Activated CD8-positive, alpha-beta memory T cell treated with anti-CD3 and anti-CD28 coated beads, Interleukin-2, amount 50 U/mL, for 1 hour (primary cell): ENCODE measurements around the gene C9orf152.
"Not testable (repeated sequence)": the region's sequence is repeated elsewhere in the genome, so short reads cannot be mapped to it uniquely, and the experiment has no call there.

Source experiments
- DNase-seq: peaks from one replicate; pipeline ENCODE4 v3.0.0-alpha.2; 2020; ENCODE audit errors: extremely low read depth

The C9orf152 gene, protein sequence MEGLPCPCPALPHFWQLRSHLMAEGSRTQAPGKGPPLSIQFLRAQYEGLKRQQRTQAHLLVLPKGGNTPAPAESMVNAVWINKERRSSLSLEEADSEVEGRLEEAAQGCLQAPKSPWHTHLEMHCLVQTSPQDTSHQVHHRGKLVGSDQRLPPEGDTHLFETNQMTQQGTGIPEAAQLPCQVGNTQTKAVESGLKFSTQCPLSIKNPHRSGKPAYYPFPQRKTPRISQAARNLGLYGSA

DNA sequence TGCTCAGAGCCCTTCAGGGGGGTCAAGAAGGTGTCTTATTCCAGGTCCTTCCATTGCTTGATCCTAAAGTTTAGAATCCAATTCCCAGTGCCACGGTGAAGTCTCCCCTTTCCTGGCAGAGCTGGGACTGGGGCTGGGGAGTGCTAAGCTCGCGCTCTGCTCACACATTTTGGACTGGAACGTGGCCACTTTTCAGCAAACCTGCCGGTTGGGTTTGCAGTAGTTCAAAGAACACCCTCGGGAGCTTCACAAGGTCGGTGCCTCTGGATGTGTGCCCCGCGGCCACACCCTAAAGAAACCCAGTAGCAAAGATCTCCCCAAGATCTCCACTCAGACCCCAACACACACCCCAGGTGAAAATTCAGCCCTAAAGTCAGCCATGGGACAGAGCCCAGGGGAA is at the start of gene C9orf152:
Gene C9orf152 (minus strand): TSS at position 129 of the 400 bp plus-strand sequence. CDS start 580 bp downstream, outside the sequence.
- no peak for DNase-seq

DNA sequence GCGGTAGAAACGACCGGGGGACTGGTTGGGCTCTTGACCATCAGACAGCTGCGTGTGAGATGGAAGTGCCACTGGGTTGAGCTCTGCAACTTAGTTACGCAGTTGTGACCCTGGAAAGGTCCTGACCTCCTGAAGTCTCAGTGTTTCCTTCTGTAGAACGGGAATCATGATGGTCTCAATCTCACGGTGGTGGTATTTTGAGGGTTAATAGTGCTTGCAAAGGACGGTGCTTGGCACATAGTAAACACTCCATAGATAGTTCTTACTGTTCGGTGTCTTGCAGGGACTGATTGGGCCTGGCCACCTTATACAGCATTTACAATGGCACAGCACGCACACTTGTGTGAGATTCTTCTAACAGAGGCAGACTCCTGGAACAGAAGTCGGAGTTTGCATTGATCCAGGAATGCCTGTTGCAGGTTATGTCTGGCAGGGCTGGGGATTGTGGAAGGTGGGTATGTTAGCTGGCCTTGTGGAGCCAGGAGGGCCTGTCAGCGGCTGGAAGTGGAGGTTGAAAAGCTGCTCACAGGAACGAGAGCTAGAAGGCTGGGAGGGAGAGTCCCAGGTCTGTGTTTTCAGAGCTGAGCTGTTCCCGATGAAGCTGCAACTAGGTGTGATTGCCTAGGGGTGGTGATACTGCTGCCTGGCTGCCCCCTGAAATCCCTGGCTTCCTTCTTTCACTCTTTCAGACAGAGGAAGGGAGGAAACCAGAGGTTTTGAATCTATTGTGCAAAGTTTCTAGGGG is 49.3 kb upstream of the C9orf152 start:
- DNase-seq, result no peak

DNA sequence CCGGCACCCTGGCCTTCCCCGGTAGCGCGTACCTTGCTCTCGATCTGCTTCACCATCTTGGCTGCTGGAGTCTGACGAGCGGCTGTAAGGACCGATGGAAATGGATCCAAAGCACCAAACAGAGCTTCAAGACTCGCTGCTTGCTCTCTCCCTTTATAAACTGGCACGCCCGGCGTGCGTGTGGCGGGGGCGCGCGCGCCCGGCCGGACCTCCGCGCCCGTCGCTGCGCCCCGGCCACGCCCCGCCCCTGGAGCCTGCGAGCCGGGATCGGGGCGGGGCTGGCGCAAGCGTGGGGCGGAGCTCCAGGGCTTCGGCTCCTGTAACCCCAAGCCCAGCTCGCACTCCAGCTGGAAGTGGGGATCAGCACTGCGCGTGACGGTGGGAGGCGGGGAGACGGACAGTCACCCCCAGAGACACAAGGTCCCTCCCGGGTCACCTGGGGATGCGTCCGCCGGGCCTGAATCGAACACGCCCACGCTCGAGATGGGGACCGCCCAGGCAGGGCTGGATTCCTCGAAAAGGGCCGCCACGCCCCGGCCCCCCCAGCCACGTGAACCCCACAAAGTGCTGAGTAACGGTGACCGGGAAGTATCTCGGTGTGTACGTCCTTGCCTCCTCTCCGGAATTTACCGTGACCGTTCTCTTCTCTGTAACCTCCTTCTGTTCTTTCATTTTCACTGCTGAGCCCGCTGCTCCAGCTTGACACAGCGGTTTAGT is 48.6 kb upstream of the C9orf152 start, which contains the start of gene TXN:
Gene TXN (minus strand): TSS at position 128 of the 717 bp plus-strand sequence. CDS start 72 bp downstream, at position 56.
- DNase-seq, result peak; percentile 24

DNA sequence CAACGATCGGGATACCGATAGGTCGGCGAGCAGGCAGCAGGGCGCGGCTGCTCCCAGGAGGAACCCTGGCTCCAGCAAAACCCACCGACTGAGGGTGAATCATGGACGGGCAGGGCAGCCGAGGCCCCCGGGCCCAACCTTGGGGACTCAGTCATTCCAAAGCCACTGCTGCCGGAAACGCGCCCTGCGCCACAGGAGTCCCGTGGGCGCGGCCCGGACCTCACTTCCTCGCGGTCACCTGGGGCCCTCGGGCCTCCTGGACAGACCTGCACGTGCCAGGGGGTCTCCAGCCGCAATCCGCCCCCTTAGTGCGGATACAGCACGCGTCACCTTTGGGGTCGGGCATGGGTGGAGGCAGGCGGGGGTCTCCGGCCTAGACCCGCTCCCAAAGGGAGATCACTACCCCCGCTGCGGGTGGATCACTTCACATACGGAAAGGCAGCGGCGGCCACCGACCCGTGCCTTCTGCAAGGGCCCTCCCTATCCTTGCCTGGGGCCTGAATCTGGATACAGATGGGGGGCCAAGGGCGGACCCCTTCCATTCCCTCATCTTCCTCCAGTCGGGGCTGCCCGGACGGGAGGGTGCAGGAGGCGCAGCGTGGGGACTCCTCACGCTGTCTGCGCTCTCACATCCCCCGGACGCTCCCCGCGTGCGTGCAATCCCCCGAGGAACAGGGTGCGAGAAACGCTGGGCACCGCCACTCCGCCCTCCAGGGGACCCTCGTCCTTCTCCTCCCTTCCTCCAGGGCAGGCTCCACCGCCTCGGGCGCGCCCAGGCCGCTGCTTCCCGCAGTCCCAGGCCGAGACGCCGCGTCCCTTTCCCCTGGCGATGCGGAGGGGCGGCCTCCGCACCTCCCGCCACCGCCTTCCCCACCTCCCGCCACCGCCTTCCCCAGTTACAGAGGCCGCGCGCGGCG is 47.8 kb upstream of the C9orf152 start:
- no peak for DNase-seq

DNA sequence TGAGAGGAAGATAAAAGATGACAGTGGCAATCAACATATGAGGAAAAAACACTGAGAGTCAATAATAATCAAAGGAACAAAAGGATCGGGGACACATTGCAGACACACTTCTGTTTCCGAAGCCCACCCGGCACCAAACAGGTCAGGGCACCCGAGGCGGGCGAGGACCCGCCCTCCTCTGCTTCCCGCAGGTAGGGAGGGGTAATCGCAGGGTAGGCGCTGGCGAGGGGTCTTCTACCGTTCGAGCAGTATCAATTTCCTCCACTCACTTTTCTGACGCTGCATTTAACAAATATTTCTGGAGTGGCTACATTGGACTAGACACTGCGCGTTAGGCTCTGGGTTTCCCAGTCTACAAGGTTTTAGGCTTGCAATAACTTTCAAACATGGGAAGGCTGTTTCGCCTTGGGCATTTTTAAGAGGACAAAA is 47.1 kb upstream of the C9orf152 start:
- no peak for DNase-seq

DNA sequence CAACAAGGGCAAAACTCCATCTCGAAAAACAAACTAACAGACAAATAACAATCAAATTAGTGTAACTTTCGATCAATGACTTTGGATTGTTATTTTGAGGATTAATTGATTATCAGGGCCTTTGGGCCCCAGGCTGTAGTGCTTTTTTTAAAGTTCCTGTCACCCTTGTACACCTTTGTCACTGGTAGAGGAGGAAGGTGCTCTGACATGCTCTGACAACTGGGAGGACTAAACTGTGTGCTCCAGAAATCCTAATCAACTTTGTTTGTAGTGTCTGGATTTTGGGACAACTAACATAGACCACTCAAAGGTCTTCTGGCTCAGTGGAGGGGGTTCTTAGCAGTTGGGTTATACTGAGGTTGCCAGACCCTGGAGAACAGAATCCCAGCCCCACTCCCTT is 46.5 kb upstream of the C9orf152 start:
- DNase-seq, result no peak

DNA sequence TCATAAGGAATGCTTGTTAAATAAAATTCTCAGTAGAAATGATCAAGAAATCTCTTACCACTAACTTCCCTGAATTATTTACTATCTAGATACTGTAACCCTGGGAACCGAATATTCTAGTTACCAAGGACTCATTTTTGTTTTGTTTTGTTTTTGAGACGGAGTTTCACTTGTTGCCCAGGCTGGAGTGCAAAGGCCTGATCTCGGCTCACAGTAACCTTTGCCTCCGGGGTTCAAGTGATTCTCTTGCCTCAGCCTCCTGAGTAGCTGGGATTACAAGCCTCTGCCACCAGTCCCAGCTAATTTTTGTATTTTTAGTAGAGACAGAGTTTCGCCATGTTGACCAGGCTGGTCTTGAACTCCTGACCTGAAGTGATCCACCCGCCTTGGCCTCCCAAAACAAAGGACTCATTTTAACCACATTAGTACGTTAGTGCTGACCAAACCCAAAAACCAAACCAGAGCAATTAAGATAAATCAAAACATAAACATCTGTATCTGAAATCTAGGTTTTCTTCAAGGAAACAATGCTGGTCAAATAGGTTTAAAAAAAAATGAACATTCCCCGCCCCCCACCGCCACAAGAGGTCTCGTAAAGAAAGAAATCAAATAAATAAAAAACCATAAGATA is 44.7 kb upstream of the C9orf152 start:
- no peak for DNase-seq

DNA sequence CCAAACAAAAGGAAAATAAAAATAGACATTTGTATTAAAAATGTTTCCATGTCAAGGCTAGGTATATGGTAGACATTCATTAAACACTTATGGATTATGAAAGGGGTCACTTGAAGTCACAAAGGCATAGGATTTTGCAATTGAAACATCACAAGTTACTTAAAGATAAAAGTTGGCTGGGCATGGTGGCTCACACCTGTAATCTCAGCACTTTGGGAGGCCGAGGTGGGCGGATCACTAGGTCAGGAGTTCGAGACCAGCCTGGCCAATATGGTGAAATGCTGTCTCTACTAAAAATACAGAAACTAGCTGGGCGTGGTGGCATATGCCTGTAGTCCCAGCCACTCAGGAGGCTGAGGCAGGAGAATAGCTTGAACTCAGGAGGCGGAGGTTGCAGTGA is 43.8 kb upstream of the C9orf152 start:
- not testable (repeated sequence) for DNase-seq

DNA sequence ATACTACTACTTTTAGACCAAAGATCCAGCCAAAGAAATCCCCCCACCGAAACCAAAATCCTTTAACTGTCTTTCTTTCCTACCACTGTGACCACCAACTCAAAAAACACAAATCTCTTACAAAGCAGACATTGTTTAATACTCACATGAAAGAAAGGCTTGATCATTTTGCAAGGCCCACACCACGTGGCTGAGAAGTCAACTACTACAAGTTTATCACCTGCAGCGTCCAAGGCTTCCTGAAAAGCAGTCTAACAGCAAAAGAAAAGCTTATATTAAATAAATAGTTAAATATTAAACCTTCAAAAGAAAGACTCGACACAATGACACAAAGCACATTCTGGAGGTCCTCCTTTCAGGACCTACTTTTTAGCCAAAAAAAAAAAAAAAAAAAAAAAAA is 43.3 kb upstream of the C9orf152 start:
- DNase-seq, result no peak

DNA sequence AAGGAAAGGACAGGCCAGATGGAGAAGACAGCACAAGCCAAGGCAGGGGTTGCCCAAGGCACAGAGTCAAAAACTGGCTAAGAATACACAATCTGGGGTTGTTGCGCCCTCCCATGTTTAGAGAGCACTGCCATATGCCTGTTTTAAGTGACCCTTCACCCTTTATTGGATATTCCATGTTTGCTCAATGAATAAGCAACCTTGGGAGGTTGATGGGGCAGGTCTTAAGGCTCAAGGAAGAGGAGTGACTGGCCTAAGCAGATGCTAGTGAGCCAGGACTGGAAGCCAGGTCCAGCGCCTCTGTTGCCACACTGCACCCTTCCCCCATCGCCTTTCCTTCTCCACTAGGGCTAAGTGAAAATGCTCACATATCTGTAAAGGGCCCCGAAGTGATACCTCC is 41.6 kb upstream of the C9orf152 start:
- no peak for DNase-seq

DNA sequence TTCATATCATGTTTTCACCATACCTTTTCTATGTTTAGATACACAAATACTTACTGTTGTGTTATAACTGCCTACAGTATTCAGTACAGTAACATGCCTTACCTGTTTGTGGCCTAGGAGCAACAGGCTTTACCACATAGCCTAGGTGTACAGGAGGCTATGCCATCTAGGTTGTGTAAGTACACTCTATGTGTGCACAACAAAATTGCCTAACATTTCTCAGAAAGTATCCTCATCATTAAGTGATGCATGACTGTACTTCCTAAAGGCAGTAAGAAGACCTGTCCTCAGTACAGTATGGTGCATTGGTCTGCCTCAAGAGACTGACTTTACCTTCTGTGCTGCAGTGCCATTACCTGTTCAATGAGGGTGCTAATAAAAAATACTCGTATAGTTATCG is 40.4 kb upstream of the C9orf152 start:
- no peak for DNase-seq

DNA sequence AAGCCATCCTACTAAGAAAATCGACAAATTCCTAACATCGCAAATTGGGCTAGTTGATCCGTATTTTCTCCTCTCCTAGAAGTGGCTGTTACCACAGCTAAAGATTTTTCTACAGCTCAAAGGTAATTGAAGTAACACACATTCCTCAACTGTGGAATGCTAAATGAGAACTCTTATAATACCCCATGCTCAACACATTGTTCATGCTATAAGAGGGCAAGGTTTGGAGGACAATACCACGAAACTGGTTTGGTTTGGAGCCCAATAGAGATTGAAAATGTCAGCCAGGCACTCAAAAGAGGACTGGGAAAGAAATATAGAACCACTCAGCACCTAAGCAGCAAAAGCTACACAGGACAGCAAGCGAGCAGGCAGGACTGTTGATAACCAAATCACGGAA is 38.3 kb upstream of the C9orf152 start:
- DNase-seq, result no peak

DNA sequence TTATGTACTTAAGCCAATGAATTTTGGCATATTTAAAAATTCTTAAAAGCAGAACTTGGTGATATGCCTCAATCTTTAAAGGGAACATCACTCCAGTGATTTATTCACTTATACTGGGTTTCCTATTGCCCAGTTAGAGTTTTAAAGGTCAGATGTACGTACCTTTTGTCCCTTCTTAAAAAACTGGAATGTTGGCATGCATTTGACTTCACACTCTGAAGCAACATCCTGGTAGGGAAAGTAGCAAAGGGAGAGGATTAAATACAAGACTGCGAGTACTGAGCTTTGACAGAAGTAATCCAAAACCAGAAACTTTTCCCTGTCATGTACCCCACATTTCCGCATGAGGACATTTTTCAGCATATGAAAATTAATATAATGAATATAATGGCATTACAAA is 36.7 kb upstream of the C9orf152 start:
- DNase-seq, result no peak

DNA sequence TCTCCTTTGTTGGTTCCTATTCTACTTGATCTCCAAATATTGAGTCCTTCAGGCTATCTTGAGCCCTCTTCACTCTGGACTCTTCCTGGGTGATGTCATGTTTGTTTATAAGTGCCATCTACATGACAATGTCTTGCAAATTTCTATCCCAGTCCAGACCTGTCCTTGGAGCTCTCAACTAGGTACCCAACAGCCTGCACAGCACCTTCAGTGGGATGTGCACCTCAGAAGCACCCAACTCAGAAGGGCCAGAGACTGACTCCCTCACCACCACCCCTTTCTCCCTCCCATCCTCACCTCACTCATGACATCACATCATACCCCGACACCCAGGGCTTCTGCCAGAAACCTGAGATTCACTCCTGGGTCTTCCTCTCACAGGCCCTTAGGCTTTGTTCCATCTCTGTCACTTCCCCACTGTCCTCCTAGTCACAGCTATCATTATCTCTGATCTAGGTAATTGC is 33.9 kb upstream of the C9orf152 start:
- DNase-seq, result no peak

DNA sequence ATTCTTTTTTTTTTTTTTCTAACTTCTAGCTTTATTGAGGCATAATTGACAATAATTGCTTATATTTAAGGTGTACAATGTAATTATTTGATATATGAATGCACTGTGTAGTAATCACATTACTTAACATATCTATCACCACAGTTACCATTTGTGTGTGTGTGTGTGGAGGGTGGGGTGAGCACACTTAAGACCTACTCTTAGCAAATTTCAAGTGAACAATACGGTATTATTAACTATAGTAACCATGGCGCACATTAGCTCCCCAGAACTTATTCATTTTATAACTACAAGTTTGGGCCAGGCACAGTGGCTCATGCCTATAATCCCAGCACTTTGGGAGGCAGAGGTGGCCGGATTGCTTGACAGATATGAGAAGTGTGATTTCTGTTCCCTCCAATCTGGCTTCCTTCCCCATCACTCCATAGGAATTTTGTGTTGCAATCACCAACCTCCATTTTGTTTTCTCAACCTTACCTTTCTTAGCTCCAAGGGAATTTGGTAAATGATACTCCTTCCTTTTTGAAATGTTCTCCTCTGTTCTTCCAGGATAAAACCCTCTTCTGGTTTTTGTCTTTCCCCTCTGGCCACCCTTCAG is 33.4 kb upstream of the C9orf152 start:
- no peak for DNase-seq

DNA sequence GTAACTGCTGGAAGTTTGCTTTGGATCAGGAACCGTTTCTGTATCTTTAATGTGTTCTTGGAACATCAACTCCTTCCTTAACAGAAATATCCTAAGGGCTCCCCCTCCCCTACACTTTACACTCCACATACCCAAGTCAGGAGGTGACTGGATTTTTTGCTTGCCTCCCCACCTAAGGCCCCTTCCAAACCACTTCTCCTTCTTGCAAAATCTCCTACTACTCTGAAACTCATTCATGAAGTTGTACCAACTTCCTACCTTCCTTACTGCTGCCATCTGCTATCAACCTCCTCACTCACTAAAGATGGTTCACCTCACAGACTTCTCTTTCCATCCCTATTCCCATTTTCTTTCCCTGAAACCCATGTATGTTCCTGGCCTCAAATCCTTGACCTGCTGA is 32.2 kb upstream of the C9orf152 start:
- DNase-seq, result no peak

DNA sequence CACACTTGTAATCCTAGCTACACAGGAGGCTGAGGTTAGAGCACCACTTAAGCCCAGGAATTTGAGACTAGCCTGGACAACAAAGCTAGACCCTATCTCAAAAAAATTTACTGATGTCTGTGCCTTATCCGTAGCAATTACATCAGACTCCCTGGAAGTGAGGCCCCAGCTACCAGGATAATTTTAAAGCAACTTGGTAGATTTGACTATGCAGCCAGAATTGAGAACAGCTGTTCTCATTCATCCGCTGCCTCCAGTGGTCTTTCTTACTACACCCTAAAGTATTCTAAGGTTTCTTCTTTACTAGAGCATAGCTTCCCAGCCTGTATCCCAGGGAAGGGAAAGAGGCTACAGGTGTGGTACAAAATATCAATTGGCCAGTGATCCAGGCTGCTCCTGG is 20.4 kb upstream of the C9orf152 start:
- DNase-seq, result no peak

DNA sequence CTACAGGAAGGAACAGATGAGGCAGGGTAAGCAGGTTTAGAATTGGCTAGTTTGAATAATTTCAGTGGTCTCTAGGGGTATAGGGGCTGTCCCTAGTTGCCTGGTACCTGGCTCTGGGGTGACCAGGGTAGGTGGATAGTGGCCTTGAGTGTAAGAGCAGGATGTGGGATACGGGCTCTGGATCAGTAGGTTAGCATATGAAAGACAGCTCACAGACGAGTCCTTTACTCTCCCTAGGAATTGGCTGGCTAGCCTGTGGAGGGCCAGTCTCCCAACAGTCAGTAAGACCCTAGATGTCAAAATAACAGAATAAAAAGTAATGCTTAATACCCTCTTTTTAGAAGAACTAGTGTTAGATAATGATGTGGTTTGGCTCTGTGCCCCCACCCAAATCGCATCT is 16.6 kb upstream of the C9orf152 start:
- DNase-seq, result no peak

DNA sequence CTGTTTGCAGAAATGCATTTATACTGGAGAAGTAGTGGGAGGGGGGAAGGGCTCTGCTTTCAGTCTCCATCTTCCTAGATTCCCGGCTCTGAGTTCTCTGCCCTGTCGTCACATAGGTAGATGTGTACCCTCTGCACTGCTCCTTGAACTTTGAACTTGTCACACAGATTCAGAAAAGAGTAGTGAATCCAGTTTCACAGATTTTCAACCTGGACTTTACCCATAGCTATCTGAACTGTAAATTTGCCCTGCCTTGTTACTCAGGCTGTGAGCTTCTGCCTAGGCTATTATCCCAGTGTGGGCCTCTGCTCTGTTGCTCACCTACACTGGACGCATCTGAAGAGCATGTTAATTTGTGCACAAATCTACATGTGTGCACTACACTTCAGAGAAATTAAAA is 12.8 kb upstream of the C9orf152 start:
- DNase-seq, result no peak

DNA sequence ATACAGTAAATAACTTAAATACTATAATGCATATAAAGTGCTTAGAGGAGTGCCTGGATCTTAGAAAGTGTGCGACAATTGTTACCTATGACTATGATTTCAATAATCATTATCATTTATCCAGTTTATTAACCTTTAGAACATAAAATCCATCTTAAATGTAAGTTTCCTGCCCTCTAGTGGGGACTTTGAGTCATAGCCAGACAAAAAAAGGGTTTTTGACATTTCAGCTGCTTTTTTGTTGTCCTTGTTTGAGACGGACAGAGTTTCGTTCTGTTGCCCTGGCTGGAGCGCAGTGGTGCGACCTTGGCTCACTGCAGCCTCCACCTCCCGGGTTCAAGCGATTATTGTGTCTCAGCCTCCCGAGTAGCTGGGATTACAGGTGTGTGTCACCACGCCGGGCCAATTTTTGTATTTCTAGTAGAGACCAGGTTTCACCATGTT is 9.7 kb upstream of the C9orf152 start:
- no peak for DNase-seq
